ENCODE data around the gene TMPRSS11F. TPM values are rescaled to one million over a fixed set of nuclear protein-coding genes. Genes with fewer than 3 reads are reported as not detected.

Gene TMPRSS11F
- total RNA-seq, 4 donors from 2014 or later: not detected

DNA sequence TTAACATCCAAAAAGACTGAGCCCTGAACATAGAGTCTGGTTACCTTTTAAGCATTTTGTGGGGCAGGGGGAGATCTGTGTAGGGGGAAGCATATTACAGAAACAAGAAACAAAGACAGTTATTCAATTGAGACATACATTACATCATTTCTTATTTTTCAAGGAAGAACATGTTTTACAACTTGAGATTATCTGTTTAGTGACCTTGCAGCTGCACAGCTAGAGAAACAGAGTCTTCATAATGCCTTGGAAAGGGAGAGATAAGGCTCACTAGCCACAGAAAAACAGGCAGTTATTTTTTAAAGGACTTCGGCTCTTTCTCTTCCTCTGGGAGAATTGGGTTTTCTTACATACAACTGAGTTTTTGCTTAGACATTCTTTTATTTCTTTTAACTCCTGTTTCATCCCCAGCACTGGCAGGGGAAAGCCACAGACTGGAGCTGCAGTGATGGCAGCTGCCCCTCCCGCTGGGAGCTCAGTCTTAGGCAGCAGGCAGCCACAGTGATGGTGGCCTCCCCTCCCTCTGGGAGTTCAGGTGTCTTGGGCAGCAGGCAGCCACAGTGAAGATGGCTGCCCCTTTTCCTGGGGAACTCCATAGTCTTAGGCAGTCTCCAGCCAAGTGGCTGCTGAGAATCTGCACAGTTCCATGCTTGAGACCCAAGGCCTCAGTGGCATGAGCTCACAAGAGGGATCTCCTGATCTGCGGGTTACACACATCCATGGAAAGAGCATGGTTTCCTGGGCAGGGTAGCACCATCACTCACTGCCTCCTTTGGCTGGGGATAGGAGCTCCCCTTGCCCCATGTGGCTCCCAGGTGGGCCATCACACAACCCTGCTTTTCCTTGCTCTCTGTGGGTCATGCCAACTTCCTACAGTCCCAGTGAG, 19.4 kb upstream of the TMPRSS11F start:
- Histone ChIP-seq H3K27ac (no peak overlapping the region), H3K4me3 (no peak overlapping the region), H3K4me1 (no peaks in the 10 kb centered on the region), H3K9me3 (no peaks in the 10 kb centered on the region), H3K36me3 (no peaks in the 10 kb centered on the region), H3K27me3 (no peaks in the 10 kb centered on the region)
- no peak for DNase-seq
- in situ Hi-C loops (cut with MboI; ENCODE audit: low sequenced_read_pairs in 4 of 4): no loop called here
- intact Hi-C loops (cut with DNase I; ENCODE audit: low total_unique reads): no loop called here
- ATAC-seq: no peak
- TF ChIP-seq CTCF (IDR thresholded peaks at IDR 0.05 in 4 of 5, conservative IDR thresholded peaks at IDR 0.05 in 1 of 5) (no peak), POLR2A (IDR thresholded peaks at IDR 0.05) (no peak)

DNA sequence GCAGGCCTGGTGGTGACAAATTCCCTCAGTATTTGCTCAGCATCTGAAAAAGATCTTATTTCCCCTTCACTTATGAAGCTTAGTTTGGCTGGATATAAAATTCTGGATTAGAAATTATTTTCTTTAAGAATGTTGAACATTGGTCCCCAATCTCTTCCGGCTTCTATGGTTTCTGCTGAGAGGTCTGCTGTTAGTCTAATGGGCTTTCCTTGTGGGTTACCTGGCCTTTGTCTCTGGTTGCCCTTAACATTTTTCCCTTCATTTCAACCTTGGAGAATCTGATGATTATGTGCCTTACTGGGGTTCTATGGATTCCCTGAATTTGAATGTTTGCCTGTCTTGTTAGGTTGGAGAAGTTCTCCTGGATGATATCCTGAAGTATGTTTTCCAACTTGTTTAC, 17.4 kb upstream of the TMPRSS11F start:
- Histone ChIP-seq H3K9me3 (no peaks in the 10 kb centered on the region), H3K27ac (no peak overlapping the region), H3K36me3 (no peaks in the 10 kb centered on the region), H3K4me1 (no peaks in the 10 kb centered on the region), H3K4me3 (no peak overlapping the region), H3K27me3 (no peaks in the 10 kb centered on the region)
- in situ Hi-C loops (cut with MboI; ENCODE audit: low sequenced_read_pairs in 4 of 4) (no loop called here), intact Hi-C loops (cut with DNase I; ENCODE audit: low total_unique reads) (no loop called here)
- no peak for TF ChIP-seq CTCF (IDR thresholded peaks at IDR 0.05 in 4 of 5, conservative IDR thresholded peaks at IDR 0.05 in 1 of 5)
- no peak for TF ChIP-seq POLR2A (IDR thresholded peaks at IDR 0.05)
- DNase-seq (no peak), ATAC-seq (no peak)

DNA sequence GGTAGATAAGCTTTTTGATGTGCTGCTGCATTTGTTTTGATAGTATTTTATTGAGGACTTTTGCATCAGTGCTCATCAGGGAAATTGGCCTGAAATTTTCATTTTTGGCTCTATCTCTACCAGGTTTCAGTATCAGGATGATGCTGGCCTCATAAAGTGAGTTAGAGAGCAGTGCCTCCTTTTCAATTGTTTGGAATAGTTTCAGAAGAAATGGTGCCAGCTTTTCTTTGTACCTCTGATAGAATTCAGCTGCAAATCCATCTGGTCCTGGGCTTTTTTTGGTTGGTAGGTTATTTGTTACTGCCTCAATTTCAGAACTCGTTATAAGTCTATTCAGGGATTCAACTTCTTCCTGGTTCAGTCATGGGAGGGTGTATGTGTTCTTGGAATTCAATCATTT, 15.6 kb upstream of the TMPRSS11F start:
- no peaks in the 10 kb centered on the region for H3K36me3 ChIP-seq
- DNase-seq (no peak), ATAC-seq (no peak)
- in situ Hi-C loops (cut with MboI; ENCODE audit: low sequenced_read_pairs in 4 of 4): no loop called here
- H3K27ac ChIP-seq: no peak overlapping the region
- TF ChIP-seq POLR2A (IDR thresholded peaks at IDR 0.05) (no peak), CTCF (IDR thresholded peaks at IDR 0.05 in 4 of 5, conservative IDR thresholded peaks at IDR 0.05 in 1 of 5) (no peak)
- no peaks in the 10 kb centered on the region for H3K27me3 ChIP-seq
- H3K9me3 ChIP-seq: no peaks in the 10 kb centered on the region
- intact Hi-C loops (cut with DNase I; ENCODE audit: low total_unique reads): no loop called here
- H3K4me1 ChIP-seq: no peaks in the 10 kb centered on the region
- no peak overlapping the region for H3K4me3 ChIP-seq

DNA sequence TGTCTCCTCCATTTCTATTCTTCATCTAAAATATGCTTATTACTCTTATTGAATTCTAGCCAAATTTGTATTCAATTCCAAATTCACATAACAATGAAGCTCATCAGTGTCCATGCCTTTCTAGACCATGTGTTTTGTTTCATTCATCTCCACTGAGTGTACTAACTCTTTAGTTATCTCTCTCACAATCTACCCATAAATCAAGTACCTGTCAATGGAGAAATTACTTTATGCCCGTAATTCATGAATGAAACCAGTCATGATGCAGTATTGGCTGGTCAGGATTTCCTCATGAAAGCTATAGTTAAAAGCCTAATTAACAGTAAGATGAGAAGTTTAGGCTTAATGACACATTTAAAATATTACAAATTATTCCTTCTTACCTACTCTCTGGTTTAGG, 12.2 kb upstream of the TMPRSS11F start:
- H3K36me3 ChIP-seq: no peaks in the 10 kb centered on the region
- intact Hi-C loops (cut with DNase I; ENCODE audit: low total_unique reads): no loop called here
- no peaks in the 10 kb centered on the region for H3K9me3 ChIP-seq
- H3K27me3 ChIP-seq: no peaks in the 10 kb centered on the region
- H3K4me3 ChIP-seq: no peak overlapping the region
- in situ Hi-C loops (cut with MboI; ENCODE audit: low sequenced_read_pairs in 4 of 4): no loop called here
- no peak for DNase-seq
- no peak overlapping the region for H3K27ac ChIP-seq
- no peak for TF ChIP-seq CTCF (IDR thresholded peaks at IDR 0.05 in 4 of 5, conservative IDR thresholded peaks at IDR 0.05 in 1 of 5)
- TF ChIP-seq POLR2A (IDR thresholded peaks at IDR 0.05): no peak
- no peak for ATAC-seq
- H3K4me1 ChIP-seq: no peaks in the 10 kb centered on the region
